ENCODE data around the gene SPACA9. TPM values are rescaled to one million over a fixed set of nuclear protein-coding genes. Genes with fewer than 3 reads are reported as not detected.

The SPACA9 gene
- total RNA-seq, 4 donors from 2014 or later, result 8.7 to 10.3 (median 9.9) TPM

- no peak for DNase-seq (ENCODE audit: low spot score in 2 of 2)
- no peaks in the 10 kb centered on the region for H3K27me3 ChIP-seq
- H3K27ac ChIP-seq, result no peak overlapping the region
- no peaks in the 10 kb centered on the region for H3K9me3 ChIP-seq
- H3K36me3 ChIP-seq, result no peaks in the 10 kb centered on the region
- no peak overlapping the region for H3K4me3 ChIP-seq
- no peaks in the 10 kb centered on the region for H3K4me1 ChIP-seq
- TF ChIP-seq POLR2A (IDR thresholded peaks at IDR 0.05) (no peak), CTCF (IDR thresholded peaks at IDR 0.05) (no peak)
- 83% methylated on average over 12 of the region's 12 CpGs for WGBS
Measured at GRCh38 chr9:132846109-132846917, 32.4 kb upstream of the SPACA9 start.

- Histone ChIP-seq H3K9me3 (no peaks in the 10 kb centered on the region), H3K36me3 (no peaks in the 10 kb centered on the region), H3K27me3 (no peaks in the 10 kb centered on the region), H3K4me1 (no peaks in the 10 kb centered on the region), H3K27ac (no peak overlapping the region), H3K4me3 (no peak overlapping the region)
- no peak for DNase-seq (ENCODE audit: low spot score in 2 of 2)
- TF ChIP-seq CTCF (IDR thresholded peaks at IDR 0.05), result no peak
- no peak for TF ChIP-seq POLR2A (IDR thresholded peaks at IDR 0.05)
- TF ChIP-seq POLR2AphosphoS5 (IDR thresholded peaks at IDR 0.05), result no peak
- no peak for TF ChIP-seq EP300 (IDR thresholded peaks at IDR 0.05)
- WGBS, result 88% methylated on average over 12 of the region's 15 CpGs
Measured at GRCh38 chr9:132846918-132847515, 31.7 kb upstream of the SPACA9 start.

- TF ChIP-seq EP300 (IDR thresholded peaks at IDR 0.05) (no peak), POLR2AphosphoS5 (IDR thresholded peaks at IDR 0.05) (no peak), CTCF (IDR thresholded peaks at IDR 0.05) (no peak), POLR2A (IDR thresholded peaks at IDR 0.05) (no peak)
- WGBS, result 57% methylated on average over 8 of the region's 12 CpGs
- Histone ChIP-seq H3K4me1 (no peaks in the 10 kb centered on the region), H3K4me3 (no peak overlapping the region), H3K9me3 (no peaks in the 10 kb centered on the region), H3K36me3 (no peaks in the 10 kb centered on the region), H3K27ac (no peak overlapping the region), H3K27me3 (no peaks in the 10 kb centered on the region)
- no peak for DNase-seq (ENCODE audit: low spot score in 2 of 2)
Measured at GRCh38 chr9:132849185-132849706, 29.5 kb upstream of the SPACA9 start.

GRCh38 chr9:132853482-132853881, 25.2 kb upstream of the SPACA9 start:
- no peaks in the 10 kb centered on the region for H3K36me3 ChIP-seq
- no peak overlapping the region for H3K27ac ChIP-seq
- no peaks in the 10 kb centered on the region for H3K27me3 ChIP-seq
- DNase-seq (ENCODE audit: low spot score in 2 of 2), result no peak
- TF ChIP-seq EP300 (IDR thresholded peaks at IDR 0.05) (no peak), POLR2AphosphoS5 (IDR thresholded peaks at IDR 0.05) (no peak)
- H3K4me3 ChIP-seq, result no peak overlapping the region
- H3K9me3 ChIP-seq, result no peaks in the 10 kb centered on the region
- 92% methylated on average over 4 of the region's 4 CpGs for WGBS
- H3K4me1 ChIP-seq, result peaks cover 18% of the 10 kb centered on the region

GRCh38 chr9:132854832-132855231, 23.9 kb upstream of the SPACA9 start:
- no peak for TF ChIP-seq EP300 (IDR thresholded peaks at IDR 0.05)
- no peak for TF ChIP-seq POLR2AphosphoS5 (IDR thresholded peaks at IDR 0.05)
- TF ChIP-seq CTCF (IDR thresholded peaks at IDR 0.05), result no peak
- TF ChIP-seq POLR2A (IDR thresholded peaks at IDR 0.05), result no peak
- Histone ChIP-seq H3K27ac (no peak overlapping the region), H3K4me1 (peaks cover 23% of the 10 kb centered on the region), H3K4me3 (no peak overlapping the region), H3K9me3 (no peaks in the 10 kb centered on the region), H3K36me3 (no peaks in the 10 kb centered on the region), H3K27me3 (no peaks in the 10 kb centered on the region)
- DNase-seq (ENCODE audit: low spot score in 2 of 2), result no peak
- 65% methylated on average over 10 of the region's 10 CpGs for WGBS

Measured in suprapubic skin (tissue), 4 donors.